Peyer's patch (tissue), 4 donors: Measurements from ENCODE around the gene ANO9.

Experiments used
- POLR2A ChIP-seq, 2 donors: fragments of 450-650 bp; IDR thresholded peaks; one replicate each; pipeline ENCODE4 v1.5.1; 2017; ENCODE audit warnings: antibody characterized with exemption in 2 of 2, mild to moderate bottlenecking in 2 of 2, moderate library complexity in 2 of 2
- TF ChIP-seq, protein P1 (sequence below), 6 experiments: fragments of 450-650 bp in 4 of 6; fragments of 200-600 bp in 2 of 6; sonication (generic) in 1 of 6; IDR thresholded peaks; one replicate each; pipeline ENCODE4 v1.5.1; 2017 to 2019; ENCODE audit warnings: antibody characterized with exemption in 6 of 6, mild to moderate bottlenecking in 3 of 6, moderate library complexity in 1 of 6

DNA sequence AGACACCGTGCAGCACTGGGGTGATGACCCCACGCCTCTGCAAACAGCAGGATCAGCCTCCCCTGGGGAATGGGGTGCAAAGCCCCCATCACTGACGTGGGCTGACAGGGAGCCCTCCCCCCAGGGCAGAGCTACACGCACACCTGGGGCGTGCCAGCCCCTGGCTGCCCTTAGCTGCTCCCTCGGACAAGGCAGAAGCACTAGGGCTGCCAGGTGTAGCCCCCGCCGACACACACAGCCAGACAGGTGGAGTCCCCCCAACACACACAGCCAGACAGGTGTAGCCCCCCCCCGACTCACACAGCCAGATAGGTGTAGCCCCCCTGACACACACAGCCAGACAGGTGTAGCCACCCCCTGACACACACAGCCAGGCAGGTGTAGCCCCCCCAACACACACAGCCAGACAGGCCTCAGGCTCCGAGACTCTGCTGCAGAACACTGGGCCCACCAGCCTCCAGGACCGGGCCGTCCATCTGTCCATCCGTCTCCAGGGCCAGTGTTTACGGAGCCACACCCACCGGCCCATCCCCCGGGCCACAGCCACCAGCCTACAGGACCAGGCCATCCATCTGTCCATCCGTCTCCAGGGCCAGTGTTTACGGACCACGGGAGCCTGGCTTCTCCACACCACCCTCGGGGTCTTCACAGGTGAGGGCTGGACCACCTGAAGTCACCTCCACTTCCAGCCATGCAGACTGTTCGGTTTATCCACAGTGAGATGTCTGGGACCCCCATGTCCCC lies 3.5 kb downstream of the ANO9 start:
- no peak for TF ChIP-seq POLR2A (IDR thresholded peaks at IDR 0.05)
- TF ChIP-seq, protein P1, sequence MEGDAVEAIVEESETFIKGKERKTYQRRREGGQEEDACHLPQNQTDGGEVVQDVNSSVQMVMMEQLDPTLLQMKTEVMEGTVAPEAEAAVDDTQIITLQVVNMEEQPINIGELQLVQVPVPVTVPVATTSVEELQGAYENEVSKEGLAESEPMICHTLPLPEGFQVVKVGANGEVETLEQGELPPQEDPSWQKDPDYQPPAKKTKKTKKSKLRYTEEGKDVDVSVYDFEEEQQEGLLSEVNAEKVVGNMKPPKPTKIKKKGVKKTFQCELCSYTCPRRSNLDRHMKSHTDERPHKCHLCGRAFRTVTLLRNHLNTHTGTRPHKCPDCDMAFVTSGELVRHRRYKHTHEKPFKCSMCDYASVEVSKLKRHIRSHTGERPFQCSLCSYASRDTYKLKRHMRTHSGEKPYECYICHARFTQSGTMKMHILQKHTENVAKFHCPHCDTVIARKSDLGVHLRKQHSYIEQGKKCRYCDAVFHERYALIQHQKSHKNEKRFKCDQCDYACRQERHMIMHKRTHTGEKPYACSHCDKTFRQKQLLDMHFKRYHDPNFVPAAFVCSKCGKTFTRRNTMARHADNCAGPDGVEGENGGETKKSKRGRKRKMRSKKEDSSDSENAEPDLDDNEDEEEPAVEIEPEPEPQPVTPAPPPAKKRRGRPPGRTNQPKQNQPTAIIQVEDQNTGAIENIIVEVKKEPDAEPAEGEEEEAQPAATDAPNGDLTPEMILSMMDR (IDR thresholded peaks at IDR 0.05), result no peak
